AG08396 (cell line): ENCODE results near the gene MSX1.

Experiments
- DNase-seq: peaks from one replicate; pipeline ENCODE4 v3.0.0; 2012; ENCODE audit warnings: low spot score, mixed read lengths

MSX1 gene

GRCh38 chr4:4913147-4913561, 53.7 kb downstream of the MSX1 start:
- no peak for DNase-seq
